ENCODE data around the gene ASPA. TPM values are rescaled to one million over a fixed set of nuclear protein-coding genes. Genes with fewer than 3 reads are reported as not detected.

ASPA gene
- total and polyA plus RNA-seq, 10 of the 15 experiments (the other 5 are each of a cell fraction or from before 2014, with no cell fraction given) = 0.04 to 0.30 TPM; not detected in 8

- in situ Hi-C loops (cut with MboI) (no loop called here), intact Hi-C loops (cut with micrococcal nuclease; ENCODE audit: unreplicated experiment) (no loop called here)
- Histone ChIP-seq H3K4me3 (no peak overlapping the region), H3K9me3 (replicated peaks; ENCODE audit: control insufficient read depth, insufficient read depth, low read length) (no peaks in the 10 kb centered on the region), H3K27me3 (replicated peaks in 1 of 2; ENCODE audit: control insufficient read depth in 2 of 2, insufficient read depth in 2 of 2, low read length in 1 of 2) (no peaks in the 10 kb centered on the region), H3K27ac (ENCODE audit: control insufficient read depth, insufficient read depth) (no peak overlapping the region), H2AFZ (ENCODE audit: control insufficient read depth, low read depth, low read length) (no peak overlapping the region), H4K20me1 (ENCODE audit: control insufficient read depth, insufficient read depth) (no peaks in the 10 kb centered on the region), H3K79me2 (ENCODE audit: control insufficient read depth, insufficient read depth, low read length) (no peaks in the 10 kb centered on the region), H3K4me2 (ENCODE audit: control insufficient read depth, insufficient read depth) (no peak overlapping the region), H3K36me3 (ENCODE audit: control insufficient read depth in 2 of 2, insufficient read depth in 2 of 2, low read length in 1 of 2) (peaks cover 0 to 2% of the 10 kb centered on the region in 2 experiments; a peak in 2 of 4 replicates), H3K9ac (ENCODE audit: control insufficient read depth, insufficient read depth, low read length) (no peak overlapping the region), H3K4me1 (ENCODE audit: control insufficient read depth, insufficient read depth, low read length) (no peaks in the 10 kb centered on the region)
- ChIA-PET SMC1A (ENCODE audit: uncharacterized antibody, unreplicated experiment) (no interaction called here), RAD21 (ENCODE audit: unreplicated experiment) (no interaction called here), POLR2A (no interaction called here), CTCF (interaction anchor here (1.3 to 1.4 kb wide), 2 partner anchors 10 to 11 kb away, joined by 3 to 4 read pairs; partner anchors contain the start of gene TRPV3)
- no TSS peak for BruUV-seq (replicated peaks)
- no peak for FAIRE-seq
- no peak; the same call in 2 of the 3 replicates for ATAC-seq
- no peak for TF ChIP-seq SREBF2 (IDR thresholded peaks at IDR 0.05; ENCODE audit: low read length)
- TF ChIP-seq, protein P1, sequence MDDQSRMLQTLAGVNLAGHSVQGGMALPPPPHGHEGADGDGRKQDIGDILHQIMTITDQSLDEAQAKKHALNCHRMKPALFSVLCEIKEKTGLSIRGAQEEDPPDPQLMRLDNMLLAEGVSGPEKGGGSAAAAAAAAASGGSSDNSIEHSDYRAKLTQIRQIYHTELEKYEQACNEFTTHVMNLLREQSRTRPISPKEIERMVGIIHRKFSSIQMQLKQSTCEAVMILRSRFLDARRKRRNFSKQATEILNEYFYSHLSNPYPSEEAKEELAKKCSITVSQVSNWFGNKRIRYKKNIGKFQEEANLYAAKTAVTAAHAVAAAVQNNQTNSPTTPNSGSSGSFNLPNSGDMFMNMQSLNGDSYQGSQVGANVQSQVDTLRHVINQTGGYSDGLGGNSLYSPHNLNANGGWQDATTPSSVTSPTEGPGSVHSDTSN (IDR thresholded peaks at IDR 0.05; ENCODE audit: insufficient replicate concordance, low read depth, low read length) = no peak
- TF ChIP-seq SPI1 (IDR thresholded peaks at IDR 0.05; ENCODE audit: borderline replicate concordance, insufficient read depth, low read depth, low read length) = no peak
- no peak for TF ChIP-seq RAD21 (IDR thresholded peaks at IDR 0.05; ENCODE audit: insufficient read depth, low read depth, low read length)
- no peak for DNase-seq (ENCODE audit: low read depth, low spot score)
- 90% methylated on average over 9 of the region's 11 CpGs for WGBS (ENCODE audit: insufficient coverage, insufficient replicate concordance, low lambda C conversion rate, missing lambda C conversion rate)
Observed at GRCh38 chr17:3547628-3548027, 71.8 kb downstream of the ASPA start.

GRCh38 chr17:3549610-3550162 is 73.9 kb downstream of the ASPA start:
- no peaks in the 10 kb centered on the region for H4K20me1 ChIP-seq (ENCODE audit: control insufficient read depth, insufficient read depth)
- H3K9ac ChIP-seq (ENCODE audit: control insufficient read depth, insufficient read depth, low read length) = no peak overlapping the region
- intact Hi-C loops (cut with micrococcal nuclease; ENCODE audit: unreplicated experiment) (loop anchor here (10.0 kb wide), 1 partner anchor 115 kb away; the partner anchor contains the start of genes EMC6 and TAX1BP3), in situ Hi-C loops (cut with MboI) (no loop called here)
- 95% methylated on average over 2 of the region's 2 CpGs for WGBS (ENCODE audit: insufficient coverage, insufficient replicate concordance, low lambda C conversion rate, missing lambda C conversion rate)
- H2AFZ ChIP-seq (ENCODE audit: control insufficient read depth, low read depth, low read length) = no peak overlapping the region
- ATAC-seq (no peak), DNase-seq (ENCODE audit: low read depth, low spot score) (no peak), FAIRE-seq (no peak)
- no peaks in the 10 kb centered on the region for H3K9me3 ChIP-seq (replicated peaks; ENCODE audit: control insufficient read depth, insufficient read depth, low read length)
- H3K4me3 ChIP-seq = no peak overlapping the region
- BruUV-seq (replicated peaks) = no TSS peak
- ChIA-PET SMC1A (ENCODE audit: uncharacterized antibody, unreplicated experiment) (no interaction called here), POLR2A (no interaction called here), RAD21 (ENCODE audit: unreplicated experiment) (no interaction called here), CTCF (no interaction called here)
- no peaks in the 10 kb centered on the region for H3K4me1 ChIP-seq (ENCODE audit: control insufficient read depth, insufficient read depth, low read length)
- H3K27me3 ChIP-seq (replicated peaks in 1 of 2; ENCODE audit: control insufficient read depth in 2 of 2, insufficient read depth in 2 of 2, low read length in 1 of 2) = no peaks in the 10 kb centered on the region
- H3K36me3 ChIP-seq (ENCODE audit: control insufficient read depth in 2 of 2, insufficient read depth in 2 of 2, low read length in 1 of 2) = no peaks in the 10 kb centered on the region; a peak in 2 of 4 replicates
- TF ChIP-seq LARP7 (IDR thresholded peaks at IDR 0.05) (no peak), NR2F1 (conservative IDR thresholded peaks at IDR 0.05) (no peak), HDGF (IDR thresholded peaks at IDR 0.05) (peak; percentile 71; the same call in 1 of the 2 replicates)
- TF ChIP-seq, protein P2, sequence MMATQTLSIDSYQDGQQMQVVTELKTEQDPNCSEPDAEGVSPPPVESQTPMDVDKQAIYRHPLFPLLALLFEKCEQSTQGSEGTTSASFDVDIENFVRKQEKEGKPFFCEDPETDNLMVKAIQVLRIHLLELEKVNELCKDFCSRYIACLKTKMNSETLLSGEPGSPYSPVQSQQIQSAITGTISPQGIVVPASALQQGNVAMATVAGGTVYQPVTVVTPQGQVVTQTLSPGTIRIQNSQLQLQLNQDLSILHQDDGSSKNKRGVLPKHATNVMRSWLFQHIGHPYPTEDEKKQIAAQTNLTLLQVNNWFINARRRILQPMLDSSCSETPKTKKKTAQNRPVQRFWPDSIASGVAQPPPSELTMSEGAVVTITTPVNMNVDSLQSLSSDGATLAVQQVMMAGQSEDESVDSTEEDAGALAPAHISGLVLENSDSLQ (IDR thresholded peaks at IDR 0.05) = peak; percentile 38; the same call in 1 of the 2 replicates
- no peak overlapping the region for H3K4me2 ChIP-seq (ENCODE audit: control insufficient read depth, insufficient read depth)
- H3K27ac ChIP-seq (ENCODE audit: control insufficient read depth, insufficient read depth) = no peak overlapping the region
- H3K79me2 ChIP-seq (ENCODE audit: control insufficient read depth, insufficient read depth, low read length) = no peaks in the 10 kb centered on the region

All from GM12878 (cell line).